ENCODE measurements around the gene MYOZ3. TPM values are rescaled to one million over a fixed set of nuclear protein-coding genes. Genes with fewer than 3 reads are reported as not detected.

Gene MYOZ3
- total and polyA plus RNA-seq, 2 experiments from 2014 or later = 6.8 to 10.7 TPM

DNA sequence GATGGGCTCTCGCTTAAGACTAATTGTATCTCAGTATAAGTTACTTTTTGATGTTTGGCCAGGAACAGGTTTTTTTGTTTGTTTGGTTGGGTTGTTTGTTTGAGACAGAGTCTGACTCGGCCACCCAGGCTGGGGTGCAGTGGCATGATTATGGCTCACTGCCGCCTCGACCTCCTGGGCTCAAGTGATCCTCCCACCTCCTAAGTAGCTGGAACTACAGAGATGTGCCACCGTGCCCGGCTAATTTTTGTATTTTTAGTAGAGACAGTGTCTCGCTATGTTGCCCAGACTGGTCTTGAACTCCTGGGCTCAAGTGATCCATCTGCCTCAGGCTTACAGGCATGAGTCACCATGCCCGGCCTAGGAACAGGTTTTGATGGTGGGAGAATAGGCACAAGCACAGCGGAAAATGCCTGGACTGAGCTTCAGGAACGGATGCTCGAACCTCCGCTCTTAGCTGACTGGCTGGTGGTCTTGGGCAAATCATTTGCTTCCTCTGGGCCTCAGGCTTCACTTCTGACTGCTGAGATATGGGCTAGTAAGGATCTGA, 32.0 kb upstream of the MYOZ3 start:
- Histone ChIP-seq H3K4me3 (no peak overlapping the region), H3K27ac (no peak overlapping the region), H3K36me3 (no peaks in the 10 kb centered on the region), H3K27me3 (no peaks in the 10 kb centered on the region), H3K4me1 (ENCODE audit: low read depth) (peaks cover 10% of the 10 kb centered on the region), H3K9me3 (ENCODE audit: low read depth) (no peaks in the 10 kb centered on the region)
- no peak for DNase-seq (ENCODE audit: low read depth in 1 of 2, low spot score in 1 of 2)
- TF ChIP-seq, protein P1, sequence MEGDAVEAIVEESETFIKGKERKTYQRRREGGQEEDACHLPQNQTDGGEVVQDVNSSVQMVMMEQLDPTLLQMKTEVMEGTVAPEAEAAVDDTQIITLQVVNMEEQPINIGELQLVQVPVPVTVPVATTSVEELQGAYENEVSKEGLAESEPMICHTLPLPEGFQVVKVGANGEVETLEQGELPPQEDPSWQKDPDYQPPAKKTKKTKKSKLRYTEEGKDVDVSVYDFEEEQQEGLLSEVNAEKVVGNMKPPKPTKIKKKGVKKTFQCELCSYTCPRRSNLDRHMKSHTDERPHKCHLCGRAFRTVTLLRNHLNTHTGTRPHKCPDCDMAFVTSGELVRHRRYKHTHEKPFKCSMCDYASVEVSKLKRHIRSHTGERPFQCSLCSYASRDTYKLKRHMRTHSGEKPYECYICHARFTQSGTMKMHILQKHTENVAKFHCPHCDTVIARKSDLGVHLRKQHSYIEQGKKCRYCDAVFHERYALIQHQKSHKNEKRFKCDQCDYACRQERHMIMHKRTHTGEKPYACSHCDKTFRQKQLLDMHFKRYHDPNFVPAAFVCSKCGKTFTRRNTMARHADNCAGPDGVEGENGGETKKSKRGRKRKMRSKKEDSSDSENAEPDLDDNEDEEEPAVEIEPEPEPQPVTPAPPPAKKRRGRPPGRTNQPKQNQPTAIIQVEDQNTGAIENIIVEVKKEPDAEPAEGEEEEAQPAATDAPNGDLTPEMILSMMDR (IDR thresholded peaks at IDR 0.05; ENCODE audit: low read depth, low read length) = no peak

DNA sequence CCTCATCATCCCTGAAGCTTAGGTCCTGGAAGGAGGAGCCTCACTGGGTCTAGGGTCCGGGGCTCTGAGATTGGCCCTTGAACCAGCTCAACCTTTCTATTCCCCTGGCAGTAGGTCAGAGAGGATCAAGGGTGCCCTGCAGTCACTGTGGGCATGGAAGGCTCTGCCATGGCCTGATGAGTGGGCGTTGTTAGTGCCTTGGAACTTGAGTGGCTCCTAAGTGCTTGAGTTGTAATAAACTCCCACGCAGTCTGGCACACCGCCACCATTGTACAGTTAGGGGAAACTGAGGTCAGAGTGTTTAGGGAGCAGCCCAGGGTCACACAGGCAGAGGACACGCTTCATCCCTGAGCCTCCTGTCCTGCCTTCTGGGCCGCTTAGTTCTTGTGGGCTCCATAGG, 31.0 kb upstream of the MYOZ3 start:
- DNase-seq (ENCODE audit: low read depth in 1 of 2, low spot score in 1 of 2) = no peak
- H3K27ac ChIP-seq = no peak overlapping the region
- H3K4me1 ChIP-seq (ENCODE audit: low read depth) = peaks cover 8% of the 10 kb centered on the region
- H3K9me3 ChIP-seq (ENCODE audit: low read depth) = no peaks in the 10 kb centered on the region
- no peaks in the 10 kb centered on the region for H3K27me3 ChIP-seq
- TF ChIP-seq, protein P1 (IDR thresholded peaks at IDR 0.05; ENCODE audit: low read depth, low read length) = no peak
- H3K4me3 ChIP-seq = no peak overlapping the region
- H3K36me3 ChIP-seq = no peaks in the 10 kb centered on the region

DNA sequence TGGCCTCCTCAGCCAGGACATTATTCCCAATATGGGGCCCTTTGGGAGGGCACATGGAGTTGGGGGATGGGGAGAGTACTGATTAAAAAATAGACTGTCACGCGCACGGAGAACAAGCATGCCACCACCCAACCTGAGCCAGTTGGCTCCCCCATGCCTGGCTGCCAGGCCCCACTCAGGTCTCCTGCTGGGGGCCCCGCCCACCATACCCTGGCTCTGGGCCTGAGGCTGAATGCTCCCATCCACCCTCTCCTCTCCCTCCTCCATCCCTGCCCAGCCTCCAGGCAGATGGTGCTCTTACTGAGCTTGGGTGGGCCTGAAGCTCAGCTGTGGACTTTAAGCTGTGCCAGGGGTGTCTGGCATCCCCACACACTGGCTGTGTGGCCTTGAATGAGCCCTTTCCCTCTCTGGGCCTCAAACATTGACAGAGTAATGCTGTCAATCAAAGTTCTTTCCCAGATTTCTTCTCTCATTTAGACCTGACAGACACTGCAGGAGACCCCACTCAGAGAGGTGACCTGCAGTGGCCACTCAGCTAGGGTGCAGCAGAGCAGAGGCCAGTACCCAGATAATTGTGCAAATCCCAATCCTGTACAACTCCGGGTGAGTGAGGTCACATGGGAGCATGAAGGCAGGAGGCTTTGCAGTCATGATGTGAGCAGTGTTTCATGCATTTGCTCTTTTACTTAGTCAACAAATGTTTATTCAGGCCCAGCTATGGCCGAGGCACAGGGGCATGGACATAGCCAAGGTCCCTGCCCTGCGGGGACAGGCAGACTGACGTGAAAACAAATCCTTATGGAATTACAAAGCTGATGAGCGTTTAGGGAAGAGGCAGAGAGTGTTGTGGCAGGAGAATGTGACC, 30.4 kb upstream of the MYOZ3 start:
- Histone ChIP-seq H3K4me1 (ENCODE audit: low read depth) (peaks cover 6% of the 10 kb centered on the region), H3K27me3 (no peaks in the 10 kb centered on the region), H3K36me3 (no peaks in the 10 kb centered on the region), H3K4me3 (no peak overlapping the region), H3K9me3 (ENCODE audit: low read depth) (no peaks in the 10 kb centered on the region), H3K27ac (no peak overlapping the region)
- TF ChIP-seq, protein P1 (IDR thresholded peaks at IDR 0.05; ENCODE audit: low read depth, low read length) = no peak
- DNase-seq (ENCODE audit: low read depth in 1 of 2, low spot score in 1 of 2) = no peak

DNA sequence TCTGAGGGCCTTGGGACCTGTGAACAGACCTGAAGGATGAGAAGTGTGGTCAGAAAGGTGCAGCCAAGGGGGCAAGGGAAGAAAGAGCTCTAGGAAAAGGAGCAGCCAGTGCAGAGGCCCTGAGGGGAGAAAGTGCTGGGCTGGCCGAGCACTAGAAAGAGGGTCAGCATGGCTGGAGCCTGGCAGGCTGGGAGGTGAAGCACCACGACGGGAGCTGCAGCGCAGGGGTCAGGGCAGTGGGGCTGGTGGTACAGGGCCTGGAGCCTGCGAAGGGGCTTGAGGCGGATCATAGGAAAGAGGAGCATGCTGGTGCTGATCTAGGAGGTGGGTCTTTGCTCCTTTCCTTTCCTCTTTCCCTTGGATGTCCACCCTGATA, 29.7 kb upstream of the MYOZ3 start:
- H3K36me3 ChIP-seq = no peaks in the 10 kb centered on the region
- no peaks in the 10 kb centered on the region for H3K9me3 ChIP-seq (ENCODE audit: low read depth)
- no peak overlapping the region for H3K27ac ChIP-seq
- DNase-seq (ENCODE audit: low read depth in 1 of 2, low spot score in 1 of 2) = no peak
- TF ChIP-seq, protein P1 (IDR thresholded peaks at IDR 0.05; ENCODE audit: low read depth, low read length) = no peak
- H3K4me1 ChIP-seq (ENCODE audit: low read depth) = peaks cover 6% of the 10 kb centered on the region
- no peaks in the 10 kb centered on the region for H3K27me3 ChIP-seq
- no peak overlapping the region for H3K4me3 ChIP-seq

DNA sequence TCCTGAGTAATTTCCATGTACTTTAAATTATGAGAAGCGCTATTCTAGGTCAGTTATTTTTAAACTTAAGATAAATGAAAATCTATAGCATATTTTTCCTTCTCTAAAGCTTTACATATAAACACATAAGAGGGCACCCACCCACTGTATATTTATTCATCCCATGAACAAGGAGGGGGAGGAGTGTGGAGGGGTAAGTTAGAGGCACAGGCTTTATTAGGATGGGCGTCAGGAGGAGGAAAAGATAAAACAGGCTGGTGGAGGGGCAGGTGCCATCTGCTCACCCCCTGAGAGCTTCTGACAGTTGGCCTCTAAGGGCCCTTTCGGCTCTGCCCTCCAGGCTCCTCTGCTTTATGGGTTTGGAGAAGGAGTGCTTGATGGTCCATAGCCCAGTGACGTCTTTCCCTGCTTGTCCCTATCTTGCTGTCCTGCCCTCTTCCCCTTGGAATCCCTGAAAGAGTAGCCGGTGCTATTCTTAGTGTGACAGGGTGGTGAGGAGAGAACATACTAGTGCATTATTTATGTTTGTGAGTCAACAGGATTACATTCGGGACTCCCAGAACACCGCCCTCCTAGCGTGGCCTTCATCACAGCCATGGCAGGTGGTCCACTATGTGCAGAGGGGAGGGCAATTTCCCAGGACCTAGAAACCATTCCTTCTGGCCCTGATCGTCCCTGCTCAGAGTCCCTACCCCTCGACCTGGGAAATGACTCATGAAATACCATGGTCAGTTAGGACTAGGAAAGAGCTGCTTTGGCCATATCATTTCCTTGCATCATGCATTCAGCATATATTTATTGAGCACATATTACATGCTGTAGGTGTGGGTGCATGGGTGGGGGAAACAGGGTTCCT, 28.5 kb upstream of the MYOZ3 start:
- H3K27ac ChIP-seq = no peak overlapping the region
- no peak overlapping the region for H3K4me3 ChIP-seq
- TF ChIP-seq, protein P1 (IDR thresholded peaks at IDR 0.05; ENCODE audit: low read depth, low read length) = no peak
- no peaks in the 10 kb centered on the region for H3K9me3 ChIP-seq (ENCODE audit: low read depth)
- no peaks in the 10 kb centered on the region for H3K36me3 ChIP-seq
- peak in 1 of 2 donors; percentile 57 for DNase-seq (ENCODE audit: low read depth in 1 of 2, low spot score in 1 of 2)
- peaks cover 12% of the 10 kb centered on the region for H3K4me1 ChIP-seq (ENCODE audit: low read depth)
- H3K27me3 ChIP-seq = no peaks in the 10 kb centered on the region

Measured in cardiac muscle cell (in vitro differentiated cells and primary cell).